Neural cell (in vitro differentiated cells): ENCODE results near the gene LNPEP. TPM values are rescaled to one million over a fixed set of nuclear protein-coding genes. Genes with fewer than 3 reads are reported as not detected.

Experiments
- H2AFZ ChIP-seq: fragments of 200-600, 300-800 bp; sonication (generic), shearing (Covaris generic); 2 replicates; pipeline ENCODE4 v1.6.0; 2014; ENCODE audit warnings: low read depth, mild to moderate bottlenecking, antibody characterized with exemption, low read length, moderate library complexity
- H3F3A ChIP-seq: fragments of 200-600 bp; shearing (Covaris generic); 2 replicates; pipeline ENCODE4 v1.6.1; 2016; ENCODE audit warnings: mild to moderate bottlenecking, moderate library complexity, mixed read lengths, antibody characterized with exemption, low read length; ENCODE audit not compliant: insufficient read depth, poor library complexity, severe bottlenecking
- H3K27ac ChIP-seq: fragments of 200-600, 300-800 bp; sonication (generic), shearing (Covaris generic); 2 replicates; pipeline ENCODE4 v1.5.1; 2014; ENCODE audit warnings: mild to moderate bottlenecking, low read length, moderate library complexity
- H3K27me3 ChIP-seq: fragments of 300-800, 200-600 bp; sonication (generic), shearing (Covaris generic); 2 replicates; pipeline ENCODE4 v1.6.0; 2014; ENCODE audit warnings: mild to moderate bottlenecking, low read depth, low read length, moderate library complexity; ENCODE audit not compliant: insufficient read depth
- H3K36me3 ChIP-seq: fragments of 300-800, 200-600 bp; sonication (generic), shearing (Covaris generic); 2 replicates; pipeline ENCODE4 v1.5.1; 2014; ENCODE audit warnings: mild to moderate bottlenecking, antibody characterized with exemption, low read length, moderate library complexity; ENCODE audit not compliant: insufficient read depth
- H3K4me2 ChIP-seq: fragments of 300-800, 200-600 bp; sonication (generic), shearing (Covaris generic); 2 replicates; pipeline ENCODE4 v1.6.0; 2014; ENCODE audit warnings: mild to moderate bottlenecking, low read length
- H3K4me3 ChIP-seq: fragments of 300-800, 200-600 bp; sonication (generic), shearing (Covaris generic); 2 replicates; pipeline ENCODE4 v1.5.1; 2014; ENCODE audit warnings: mild to moderate bottlenecking, low read length, moderate library complexity
- H3K79me2 ChIP-seq: fragments of 200-600 bp; shearing (Covaris generic); replicated peaks from 2 replicates; pipeline ENCODE4 v1.6.0; 2014; ENCODE audit warnings: mild to moderate bottlenecking, low read length, moderate library complexity; ENCODE audit not compliant: insufficient read depth
- H3K9ac ChIP-seq: fragments of 300-800, 200-600 bp; sonication (generic), shearing (Covaris generic); 2 replicates; pipeline ENCODE4 v1.6.1; 2016; ENCODE audit warnings: mild to moderate bottlenecking, low read length, mixed read lengths
- H3K9me2 ChIP-seq: fragments of 200-600 bp; shearing (Covaris generic); 2 replicates; pipeline ENCODE4 v1.6.1; 2016; ENCODE audit warnings: mild to moderate bottlenecking, low read length, mixed read lengths; ENCODE audit not compliant: insufficient read depth
- H3K9me3 ChIP-seq: fragments of 200-600, 300-800 bp; sonication (generic), shearing (Covaris generic); 2 replicates; pipeline ENCODE4 v1.6.1; 2016; ENCODE audit warnings: mild to moderate bottlenecking, mixed run types, low read length, moderate library complexity, mixed read lengths
- H4K20me1 ChIP-seq: fragments of 200-600 bp; shearing (Covaris generic); 2 replicates; pipeline ENCODE4 v1.6.1; 2016; ENCODE audit warnings: mild to moderate bottlenecking, mixed run types; ENCODE audit not compliant: insufficient read depth
- CTCF ChIP-seq: fragments of 450-650 bp; IDR thresholded peaks from 2 replicates; pipeline ENCODE4 v1.5.1; 2014; ENCODE audit warnings: antibody characterized with exemption, mild to moderate bottlenecking, moderate library complexity; ENCODE audit not compliant: poor library complexity, severe bottlenecking
- EP300 ChIP-seq: fragments of 450-650 bp; conservative IDR thresholded peaks from 2 replicates; pipeline ENCODE4 v1.6.1; 2014; ENCODE audit warnings: antibody characterized with exemption, mild to moderate bottlenecking, moderate library complexity; ENCODE audit not compliant: poor library complexity, severe bottlenecking
- EZH2 ChIP-seq: fragments of 200-600, 300-800 bp; shearing (Covaris generic), sonication (generic); IDR thresholded peaks from 2 replicates; pipeline ENCODE4 v1.6.1; 2014; ENCODE audit warnings: antibody characterized with exemption, low read length, borderline replicate concordance, mild to moderate bottlenecking; ENCODE audit not compliant: insufficient read depth, poor library complexity, severe bottlenecking
- MXI1 ChIP-seq: fragments of 450-650 bp; conservative IDR thresholded peaks from 2 replicates; pipeline ENCODE4 v1.6.1; 2014; ENCODE audit warnings: antibody characterized with exemption, mild to moderate bottlenecking; ENCODE audit not compliant: poor library complexity, severe bottlenecking
- POLR2AphosphoS5 ChIP-seq: IDR thresholded peaks from 2 replicates; pipeline ENCODE4 v1.6.1; 2012
- RAD21 ChIP-seq: fragments of 450-650 bp; conservative IDR thresholded peaks from 2 replicates; pipeline ENCODE4 v1.6.1; 2014; ENCODE audit warnings: antibody characterized with exemption, mild to moderate bottlenecking, moderate library complexity
- REST ChIP-seq: IDR thresholded peaks from 2 replicates; pipeline ENCODE4 v1.6.1; 2012; ENCODE audit warnings: borderline replicate concordance
- SMC3 ChIP-seq: fragments of 450-650 bp; conservative IDR thresholded peaks from 2 replicates; pipeline ENCODE4 v1.6.1; 2014; ENCODE audit warnings: antibody characterized with exemption, mild to moderate bottlenecking, moderate library complexity; ENCODE audit not compliant: poor library complexity
- TAF1 ChIP-seq: IDR thresholded peaks from 2 replicates; pipeline ENCODE4 v1.6.1; 2012; ENCODE audit warnings: low read depth
- polyA minus RNA-seq: library from RNA; depleted of rRNA, polyadenylated mRNA; stranded (reverse); fragments of >200 nt; gene quantifications from 2 replicates; pipeline ENCODE4 v1.2.3, GENCODE V29; 2014
- polyA plus RNA-seq: library from polyadenylated mRNA; depleted of rRNA; stranded (reverse); fragments of >200 nt; gene quantifications from 2 replicates; pipeline ENCODE4 v1.2.3, GENCODE V29; 2014

LNPEP gene
- polyA plus RNA-seq (23.0 and 25.6 TPM in 2 replicates), polyA minus RNA-seq (82.0 and 96.9 TPM in 2 replicates)

- Histone ChIP-seq H3K9ac (peak within 1 kb of the TSS; percentile 98), H3K27ac (peak within 1 kb of the TSS; percentile 98), H3K9me3 (no peaks in the 10 kb centered on the region), H3K36me3 (no peaks in the 10 kb centered on the region), H3K4me2 (peak within 1 kb of the TSS; percentile 86), H3F3A (no peaks in the 10 kb centered on the region), H3K27me3 (no peaks in the 10 kb centered on the region), H3K4me3 (peak within 1 kb of the TSS; percentile 92), H2AFZ (peak within 1 kb of the TSS; percentile 93), H3K79me2 (peaks cover 42% of the 10 kb centered on the region), H3K9me2 (no peaks in the 10 kb centered on the region), H4K20me1 (no peaks in the 10 kb centered on the region)
- TF ChIP-seq POLR2AphosphoS5, result peak; percentile 48
- TF ChIP-seq EP300, result peak; percentile 34
- TF ChIP-seq TAF1, result peak; percentile 79
- peak; percentile 39 for TF ChIP-seq RAD21
- no peak for TF ChIP-seq EZH2
- peak; percentile 78 for TF ChIP-seq MXI1
- TF ChIP-seq REST, result no peak
- no peak for TF ChIP-seq CTCF
- peak; percentile 32 for TF ChIP-seq SMC3
Observed at GRCh38 chr5:96935559-96936430, at the start of gene LNPEP. Gene LNPEP (plus strand): TSS chr5:96936080. CDS start chr5:96936156, 76 bp downstream.

DNA sequence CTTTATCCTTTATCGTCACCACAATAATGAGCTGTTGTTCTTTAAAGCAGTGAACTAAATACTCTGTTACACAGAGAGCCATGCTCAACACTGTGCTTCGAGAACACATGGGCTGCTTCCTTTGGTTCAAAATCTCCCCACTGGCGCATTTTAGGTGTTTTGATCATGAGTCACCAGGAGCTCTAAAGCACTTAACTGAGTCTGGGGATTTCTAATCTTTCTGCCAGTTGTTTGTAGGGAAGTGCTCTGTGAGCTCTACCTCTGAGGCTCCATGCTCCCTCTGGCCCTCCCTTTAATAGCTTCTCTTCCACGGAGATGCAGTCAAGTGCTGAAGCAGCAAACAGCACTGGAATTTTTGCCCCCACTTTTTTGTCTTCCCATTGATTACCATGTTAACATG lies 42.5 kb upstream of the LNPEP start:
- no peaks in the 10 kb centered on the region for H4K20me1 ChIP-seq
- H3K9ac ChIP-seq, result no peak overlapping the region
- TF ChIP-seq SMC3 (no peak), REST (no peak), TAF1 (no peak), RAD21 (no peak), MXI1 (no peak), EP300 (no peak), POLR2AphosphoS5 (no peak), CTCF (no peak)
- H3F3A ChIP-seq, result no peaks in the 10 kb centered on the region
- no peak overlapping the region for H2AFZ ChIP-seq
- no peaks in the 10 kb centered on the region for H3K9me2 ChIP-seq
- no peaks in the 10 kb centered on the region for H3K9me3 ChIP-seq
- no peaks in the 10 kb centered on the region for H3K79me2 ChIP-seq
- H3K27ac ChIP-seq, result no peak overlapping the region
- no peak overlapping the region for H3K4me3 ChIP-seq
- no peak overlapping the region for H3K4me2 ChIP-seq
- H3K36me3 ChIP-seq, result no peaks in the 10 kb centered on the region
- H3K27me3 ChIP-seq, result no peaks in the 10 kb centered on the region
